ENCODE data around the gene KCNC4. TPM values are rescaled to one million over a fixed set of nuclear protein-coding genes. Genes with fewer than 3 reads are reported as not detected.

KCNC4 gene
- polyA plus RNA-seq, 2 of the 4 experiments (the other 2 are of a cell fraction): 1.1 to 2.4 TPM

DNA sequence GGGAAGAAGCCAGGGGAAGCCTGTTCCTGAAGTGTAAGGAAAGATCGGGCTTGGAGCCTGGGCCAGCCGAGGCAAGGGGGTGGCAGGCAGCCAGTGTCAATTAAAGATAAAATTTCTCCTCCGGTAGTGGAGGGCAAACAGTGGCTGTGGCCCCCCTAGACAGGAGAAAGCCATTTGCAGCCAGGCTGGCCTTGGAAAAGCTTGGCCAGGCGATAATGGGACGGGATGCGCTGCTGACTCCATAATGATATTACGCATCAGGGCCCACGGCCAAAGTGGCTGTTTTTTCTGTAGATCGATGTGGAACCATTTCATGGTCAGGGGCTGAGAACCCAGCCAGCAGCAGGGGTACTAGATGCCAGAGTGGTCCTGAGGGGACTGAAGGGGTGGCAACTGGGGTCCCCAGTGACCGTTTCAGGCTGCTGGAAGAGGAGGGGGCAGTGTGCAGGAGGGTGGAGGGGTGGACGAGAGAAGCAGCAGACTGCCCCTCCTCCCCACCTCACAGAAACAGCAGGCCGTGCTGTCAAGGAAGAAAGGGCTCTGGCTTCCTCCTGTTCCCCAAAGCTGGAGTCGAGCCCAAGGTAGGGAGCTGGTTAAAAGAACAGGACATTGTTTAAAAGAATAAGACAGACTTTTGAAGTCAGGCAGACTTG lies 25.2 kb downstream of the KCNC4 start:
- TF ChIP-seq JUN (IDR thresholded peaks at IDR 0.05) (no peak), PHF8 (IDR thresholded peaks at IDR 0.05; ENCODE audit: borderline replicate concordance, low read depth) (no peak), JUNB (IDR thresholded peaks at IDR 0.05) (no peak), POLR2A (IDR thresholded peaks at IDR 0.05; ENCODE audit: low read length) (no peak), FOSB (CRISPR knock-in tag; IDR thresholded peaks at IDR 0.05) (no peak), HOXA7 (CRISPR knock-in tag; IDR thresholded peaks at IDR 0.05) (no peak), CBX8 (IDR thresholded peaks at IDR 0.05) (no peak), CEBPB (IDR thresholded peaks at IDR 0.05) (no peak), EP300 (IDR thresholded peaks at IDR 0.05) (no peak)
- TF ChIP-seq, protein P1, sequence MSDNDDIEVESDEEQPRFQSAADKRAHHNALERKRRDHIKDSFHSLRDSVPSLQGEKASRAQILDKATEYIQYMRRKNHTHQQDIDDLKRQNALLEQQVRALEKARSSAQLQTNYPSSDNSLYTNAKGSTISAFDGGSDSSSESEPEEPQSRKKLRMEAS (IDR thresholded peaks at IDR 0.05): no peak
- TF ChIP-seq, protein P2, sequence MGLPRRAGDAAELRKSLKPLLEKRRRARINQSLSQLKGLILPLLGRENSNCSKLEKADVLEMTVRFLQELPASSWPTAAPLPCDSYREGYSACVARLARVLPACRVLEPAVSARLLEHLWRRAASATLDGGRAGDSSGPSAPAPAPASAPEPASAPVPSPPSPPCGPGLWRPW (IDR thresholded peaks at IDR 0.05): no peak
- TF ChIP-seq, protein P3, sequence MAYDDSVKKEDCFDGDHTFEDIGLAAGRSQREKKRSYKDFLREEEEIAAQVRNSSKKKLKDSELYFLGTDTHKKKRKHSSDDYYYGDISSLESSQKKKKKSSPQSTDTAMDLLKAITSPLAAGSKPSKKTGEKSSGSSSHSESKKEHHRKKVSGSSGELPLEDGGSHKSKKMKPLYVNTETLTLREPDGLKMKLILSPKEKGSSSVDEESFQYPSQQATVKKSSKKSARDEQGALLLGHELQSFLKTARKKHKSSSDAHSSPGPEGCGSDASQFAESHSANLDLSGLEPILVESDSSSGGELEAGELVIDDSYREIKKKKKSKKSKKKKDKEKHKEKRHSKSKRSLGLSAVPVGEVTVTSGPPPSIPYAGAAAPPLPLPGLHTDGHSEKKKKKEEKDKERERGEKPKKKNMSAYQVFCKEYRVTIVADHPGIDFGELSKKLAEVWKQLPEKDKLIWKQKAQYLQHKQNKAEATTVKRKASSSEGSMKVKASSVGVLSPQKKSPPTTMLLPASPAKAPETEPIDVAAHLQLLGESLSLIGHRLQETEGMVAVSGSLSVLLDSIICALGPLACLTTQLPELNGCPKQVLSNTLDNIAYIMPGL (CRISPR knock-in tag; IDR thresholded peaks at IDR 0.05; ENCODE audit: borderline replicate concordance): no peak
- TF ChIP-seq, protein P4, sequence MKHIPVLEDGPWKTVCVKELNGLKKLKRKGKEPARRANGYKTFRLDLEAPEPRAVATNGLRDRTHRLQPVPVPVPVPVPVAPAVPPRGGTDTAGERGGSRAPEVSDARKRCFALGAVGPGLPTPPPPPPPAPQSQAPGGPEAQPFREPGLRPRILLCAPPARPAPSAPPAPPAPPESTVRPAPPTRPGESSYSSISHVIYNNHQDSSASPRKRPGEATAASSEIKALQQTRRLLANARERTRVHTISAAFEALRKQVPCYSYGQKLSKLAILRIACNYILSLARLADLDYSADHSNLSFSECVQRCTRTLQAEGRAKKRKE (CRISPR knock-in tag; IDR thresholded peaks at IDR 0.05; ENCODE audit: low read depth): no peak
- H3K27ac ChIP-seq: peak overlapping the region in 1 of 2 experiments; percentile 63; a peak in 3 of 6 replicates
- H3K4me3 ChIP-seq: no peak overlapping the region
- peak overlapping the region; percentile 5; the same call in 1 of the 3 replicates for H3K4me2 ChIP-seq
- H3K9me3 ChIP-seq: no peaks in the 10 kb centered on the region
- POLR2A ChIA-PET: no interaction called here
- 86% methylated on average over 12 of the region's 13 CpGs for WGBS (ENCODE audit: missing lambda C conversion rate)
- CTCF ChIA-PET: no interaction called here
- peaks cover 15% of the 10 kb centered on the region for H3K4me1 ChIP-seq
- no peak for FAIRE-seq
- ATAC-seq: no peak
- no peak for DNase-seq (ENCODE audit: low read depth in 1 of 2, low spot score in 1 of 2)

DNA sequence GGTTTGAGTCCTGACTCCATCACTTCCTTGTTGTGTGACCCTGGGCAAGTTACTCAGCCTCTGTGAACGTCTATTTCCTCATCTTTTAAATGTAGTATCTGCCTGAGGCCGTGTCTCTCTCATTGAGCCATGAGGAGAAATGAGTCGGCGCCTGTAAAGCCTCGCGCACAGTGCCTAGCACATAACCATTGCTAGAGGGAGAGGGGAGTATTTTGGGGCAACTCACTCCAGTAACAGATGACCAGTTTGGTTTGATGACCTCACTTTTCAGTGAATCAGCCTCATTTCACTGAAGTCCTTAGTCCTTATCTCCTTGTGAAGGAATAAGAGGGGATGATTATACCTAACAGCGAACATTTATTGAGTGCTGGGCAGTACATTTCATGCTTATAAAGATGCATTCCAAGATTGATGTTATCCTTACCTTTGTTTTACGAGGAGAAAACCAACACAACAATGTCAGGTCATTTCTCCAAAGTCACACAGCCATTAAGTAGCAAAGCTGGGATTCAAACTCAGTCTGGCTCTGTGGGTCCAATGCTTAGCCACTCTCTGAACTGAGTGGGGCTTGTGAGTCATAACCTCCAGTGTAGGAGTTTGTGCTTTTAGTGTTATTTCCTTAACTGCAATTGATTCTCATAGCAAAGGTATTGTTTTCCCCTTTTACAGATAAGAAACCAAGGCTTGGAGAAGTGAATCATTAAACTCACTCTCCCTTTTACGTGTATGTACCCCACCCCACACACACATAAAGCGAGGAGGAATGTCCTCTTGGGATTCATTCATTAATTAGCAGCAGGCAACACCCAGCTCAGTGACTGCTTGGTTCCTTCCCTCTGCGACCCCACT lies 25.9 kb downstream of the KCNC4 start:
- 63% methylated on average over 11 of the region's 11 CpGs for WGBS (ENCODE audit: missing lambda C conversion rate)
- H3K4me3 ChIP-seq: no peak overlapping the region
- peak overlapping the region in 1 of 2 experiments; percentile 63; a peak in 2 of 6 replicates for H3K27ac ChIP-seq
- H3K4me2 ChIP-seq: peak overlapping the region; percentile 5; the same call in 2 of the 3 replicates
- peaks cover 15% of the 10 kb centered on the region for H3K4me1 ChIP-seq
- DNase-seq (ENCODE audit: low read depth in 1 of 2, low spot score in 1 of 2) (peak in 1 of 2 experiments; percentile 47), FAIRE-seq (no peak), ATAC-seq (peak in 1 of 2 experiments; percentile 66; a peak in 3 of 6 replicates)
- no peak for TF ChIP-seq RAD21 (conservative IDR thresholded peaks at IDR 0.05 in 1 of 2, IDR thresholded peaks at IDR 0.05 in 1 of 2)
- peak; percentile 85 for TF ChIP-seq RFX5 (IDR thresholded peaks at IDR 0.05)
- POLR2A ChIA-PET: no interaction called here
- H3K9me3 ChIP-seq: no peaks in the 10 kb centered on the region
- CTCF ChIA-PET: no interaction called here

DNA sequence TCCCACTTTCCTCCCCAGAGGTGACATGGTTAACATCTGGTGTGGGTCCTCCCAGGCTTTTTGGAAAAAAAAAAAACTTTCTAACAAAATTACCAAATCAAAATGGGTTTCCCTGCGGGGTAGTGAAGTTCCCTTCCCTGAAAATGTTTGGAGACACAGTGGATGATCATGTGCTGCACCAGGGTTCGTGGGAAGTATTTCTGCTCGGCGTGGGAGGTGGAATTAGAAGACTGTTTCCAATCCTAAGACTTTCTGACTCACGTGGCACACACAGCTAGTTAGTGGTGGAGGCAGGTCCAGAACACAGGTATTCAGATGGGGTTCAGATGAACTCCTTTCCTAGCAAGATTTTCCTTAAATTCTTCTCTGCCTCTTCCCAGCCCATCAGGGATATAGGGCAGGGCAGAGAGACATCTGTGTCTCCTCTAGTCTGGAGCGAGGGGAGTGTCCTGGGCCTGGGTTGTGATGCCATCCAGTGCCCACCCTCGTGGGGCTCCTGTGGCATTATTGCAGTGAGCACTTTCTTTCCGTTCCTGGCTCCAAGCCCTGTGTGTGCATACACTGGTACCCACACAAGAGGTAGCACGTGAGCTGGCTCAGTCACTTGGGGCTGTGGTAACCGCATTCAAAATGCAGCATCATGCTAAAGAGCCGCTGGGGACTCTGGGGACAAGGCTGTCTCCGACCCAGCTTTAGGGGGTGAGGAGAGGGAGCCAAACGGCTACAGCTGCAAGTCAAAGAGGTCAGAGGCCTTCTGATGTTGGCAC lies 27.5 kb downstream of the KCNC4 start:
- H3K27ac ChIP-seq: no peak overlapping the region
- no peak for ATAC-seq
- peaks cover 15% of the 10 kb centered on the region for H3K4me1 ChIP-seq
- H3K4me2 ChIP-seq: no peak overlapping the region
- no peaks in the 10 kb centered on the region for H3K9me3 ChIP-seq
- 75% methylated on average over 13 of the region's 13 CpGs for WGBS (ENCODE audit: missing lambda C conversion rate)
- TF ChIP-seq, protein P5, sequence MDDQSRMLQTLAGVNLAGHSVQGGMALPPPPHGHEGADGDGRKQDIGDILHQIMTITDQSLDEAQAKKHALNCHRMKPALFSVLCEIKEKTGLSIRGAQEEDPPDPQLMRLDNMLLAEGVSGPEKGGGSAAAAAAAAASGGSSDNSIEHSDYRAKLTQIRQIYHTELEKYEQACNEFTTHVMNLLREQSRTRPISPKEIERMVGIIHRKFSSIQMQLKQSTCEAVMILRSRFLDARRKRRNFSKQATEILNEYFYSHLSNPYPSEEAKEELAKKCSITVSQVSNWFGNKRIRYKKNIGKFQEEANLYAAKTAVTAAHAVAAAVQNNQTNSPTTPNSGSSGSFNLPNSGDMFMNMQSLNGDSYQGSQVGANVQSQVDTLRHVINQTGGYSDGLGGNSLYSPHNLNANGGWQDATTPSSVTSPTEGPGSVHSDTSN (IDR thresholded peaks at IDR 0.05): no peak
- TF ChIP-seq EP300 (IDR thresholded peaks at IDR 0.05): no peak
- no peak for TF ChIP-seq FOSL2 (IDR thresholded peaks at IDR 0.05)
- no peak for TF ChIP-seq FOSL2 (CRISPR knock-in tag; IDR thresholded peaks at IDR 0.05)
- TF ChIP-seq HEYL (CRISPR knock-in tag; IDR thresholded peaks at IDR 0.05): no peak
- TF ChIP-seq POLR2AphosphoS2 (conservative IDR thresholded peaks at IDR 0.05; ENCODE audit: low read length): no peak
- TF ChIP-seq, protein P6, sequence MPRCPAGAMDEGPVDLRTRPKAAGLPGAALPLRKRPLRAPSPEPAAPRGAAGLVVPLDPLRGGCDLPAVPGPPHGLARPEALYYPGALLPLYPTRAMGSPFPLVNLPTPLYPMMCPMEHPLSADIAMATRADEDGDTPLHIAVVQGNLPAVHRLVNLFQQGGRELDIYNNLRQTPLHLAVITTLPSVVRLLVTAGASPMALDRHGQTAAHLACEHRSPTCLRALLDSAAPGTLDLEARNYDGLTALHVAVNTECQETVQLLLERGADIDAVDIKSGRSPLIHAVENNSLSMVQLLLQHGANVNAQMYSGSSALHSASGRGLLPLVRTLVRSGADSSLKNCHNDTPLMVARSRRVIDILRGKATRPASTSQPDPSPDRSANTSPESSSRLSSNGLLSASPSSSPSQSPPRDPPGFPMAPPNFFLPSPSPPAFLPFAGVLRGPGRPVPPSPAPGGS (IDR thresholded peaks at IDR 0.05): no peak
- TF ChIP-seq KDM5A (IDR thresholded peaks at IDR 0.05): no peak
- no peak for FAIRE-seq
- DNase-seq (ENCODE audit: low read depth in 1 of 2, low spot score in 1 of 2): no peak
- CTCF ChIA-PET: interaction anchor here (0.6 to 2.6 kb wide), 2 partner anchors 10 to 30 kb away, joined by 4 to 7 read pairs; no protein-coding TSS in a partner anchor
- H3K4me3 ChIP-seq: no peak overlapping the region
- POLR2A ChIA-PET: no interaction called here

All from A549 (cell line).